PC-9 (cell line): ENCODE results near the gene MCUB. TPM values are rescaled to one million over a fixed set of nuclear protein-coding genes. Genes with fewer than 3 reads are reported as not detected.
"Not testable (repeated sequence)": the region's sequence is repeated elsewhere in the genome, so short reads cannot be mapped to it uniquely, and the experiment has no call there.

Experiments used
- BruUV-seq: library from RNA; stranded (reverse); fragments of 400-500 nt; replicated peaks from 2 replicates; lab custom pipeline; 2021; lab: Mats Ljungman, UMichigan
- CTCF ChIA-PET: fragments of 300-600 bp; sonication (Branson Sonifier 250); formaldehyde crosslinking; loops from one replicate; lab custom pipeline; 2022; ENCODE audit warnings: antibody characterized with exemption; lab: Charles Lee
- POLR2A ChIA-PET: fragments of 300-600 bp; sonication (Branson Sonifier 250); formaldehyde crosslinking; loops from one replicate; lab custom pipeline; 2022; ENCODE audit warnings: antibody characterized with exemption; ENCODE audit not compliant: unreplicated experiment; lab: Charles Lee
- DNase-seq, 2 experiments: peaks; one replicate each; pipeline versions ENCODE4 v3.0.0 to v3.0.0-alpha.2; 2015 to 2022; ENCODE audit warnings: mixed read lengths in 1 of 2
- H2AFZ ChIP-seq: fragments of 200-600 bp; sonication (generic); 2 replicates; pipeline ENCODE4 v1.8.1; 2017; ENCODE audit warnings: antibody characterized with exemption
- H3F3A ChIP-seq: fragments of 200-600 bp; sonication (generic); 2 replicates; pipeline ENCODE4 v1.8.1; 2017; ENCODE audit warnings: antibody characterized with exemption, mild to moderate bottlenecking, low read depth; ENCODE audit not compliant: insufficient read depth
- H3K27ac ChIP-seq: fragments of 200-600 bp; sonication (generic); 2 replicates; pipeline ENCODE4 v1.6.1; 2016; ENCODE audit warnings: mixed run types
- H3K27me3 ChIP-seq: fragments of 200-600 bp; sonication (generic); 2 replicates; pipeline ENCODE4 v1.6.1; 2016; ENCODE audit warnings: low read depth, mixed run types; ENCODE audit not compliant: insufficient read depth
- H3K36me3 ChIP-seq: fragments of 200-600 bp; sonication (generic); 2 replicates; pipeline ENCODE4 v1.6.1; 2016; ENCODE audit warnings: low read depth, mixed run types
- H3K4me1 ChIP-seq: fragments of 200-600 bp; sonication (generic); replicated peaks from 2 replicates; pipeline ENCODE4 v1.6.1; 2016; ENCODE audit warnings: mixed run types; ENCODE audit not compliant: insufficient read depth
- H3K4me2 ChIP-seq: fragments of 200-600 bp; sonication (generic); 2 replicates; pipeline ENCODE4 v1.6.1; 2017; ENCODE audit warnings: mixed run types
- H3K4me3 ChIP-seq: fragments of 200-600 bp; sonication (generic); 2 replicates; pipeline ENCODE4 v1.6.1; 2016; ENCODE audit warnings: mixed run types
- H3K79me2 ChIP-seq: fragments of 200-600 bp; sonication (generic); 2 replicates; pipeline ENCODE4 v1.6.1; 2017; ENCODE audit warnings: low read depth, mixed run types
- H3K9me2 ChIP-seq: fragments of 200-600 bp; sonication (generic); 2 replicates; pipeline ENCODE4 v1.8.1; 2017; ENCODE audit warnings: mild to moderate bottlenecking; ENCODE audit not compliant: insufficient read depth
- H3K9me3 ChIP-seq: fragments of 200-600 bp; sonication (generic); 2 replicates; pipeline ENCODE4 v1.8.1; 2016; ENCODE audit warnings: low read depth; ENCODE audit not compliant: insufficient read depth
- H4K20me1 ChIP-seq: fragments of 200-600 bp; sonication (generic); 2 replicates; pipeline ENCODE4 v1.8.1; 2017; ENCODE audit not compliant: insufficient read depth
- CTCF ChIP-seq: fragments of 200-600 bp; sonication (generic); conservative IDR thresholded peaks from 2 replicates; pipeline ENCODE4 v1.6.1; 2017; ENCODE audit warnings: mixed run types, antibody characterized with exemption, mild to moderate bottlenecking, moderate library complexity
- EZH2 ChIP-seq: fragments of 200-600 bp; sonication (generic); IDR thresholded peaks from 2 replicates; pipeline ENCODE4 v1.8.0; 2017; ENCODE audit warnings: antibody characterized with exemption, low read depth
- intact Hi-C: fragments of 100-400 bp; cut with micrococcal nuclease; formaldehyde crosslinking; loops from one replicate; pipeline ENCODE4 v1.10.0; 2022; ENCODE audit not compliant: unreplicated experiment
- total RNA-seq: library from RNA; stranded (reverse); gene quantifications from 2 replicates; pipeline ENCODE4 v1.2.3, GENCODE V29; 2021

The MCUB gene
- total RNA-seq, 1 experiment from 2014 or later = 15.4 TPM

GRCh38 chr4:109675181-109675580 lies 115.1 kb downstream of the MCUB start:
- intact Hi-C loops = no loop called here
- no TSS peak for BruUV-seq
- H3K27ac ChIP-seq = no peak overlapping the region
- no peaks in the 10 kb centered on the region for H3F3A ChIP-seq
- no peak overlapping the region for H2AFZ ChIP-seq
- no peak for DNase-seq
- H3K9me2 ChIP-seq = no peaks in the 10 kb centered on the region
- ChIA-PET POLR2A (no interaction called here), CTCF (no interaction called here)
- H3K4me3 ChIP-seq = no peak overlapping the region
- TF ChIP-seq EZH2 = no peak
- TF ChIP-seq CTCF = no peak
- H3K4me2 ChIP-seq = no peak overlapping the region
- no peaks in the 10 kb centered on the region for H3K36me3 ChIP-seq
- no peaks in the 10 kb centered on the region for H3K27me3 ChIP-seq
- no peaks in the 10 kb centered on the region for H3K9me3 ChIP-seq
- H3K4me1 ChIP-seq = no peaks in the 10 kb centered on the region
- no peaks in the 10 kb centered on the region for H3K79me2 ChIP-seq
- H4K20me1 ChIP-seq = no peaks in the 10 kb centered on the region

- H3K9me2 ChIP-seq = no peaks in the 10 kb centered on the region
- CTCF ChIA-PET = no interaction called here
- intact Hi-C loops = no loop called here
- DNase-seq = no peak
- H3K79me2 ChIP-seq = no peaks in the 10 kb centered on the region
- H4K20me1 ChIP-seq = no peaks in the 10 kb centered on the region
- H2AFZ ChIP-seq = no peak overlapping the region
- H3K27me3 ChIP-seq = no peaks in the 10 kb centered on the region
- no peaks in the 10 kb centered on the region for H3F3A ChIP-seq
- H3K9me3 ChIP-seq = no peaks in the 10 kb centered on the region
- TF ChIP-seq CTCF = no peak
- TF ChIP-seq EZH2 = no peak
- H3K36me3 ChIP-seq = no peaks in the 10 kb centered on the region
- H3K27ac ChIP-seq = no peak overlapping the region
- no peak overlapping the region for H3K4me3 ChIP-seq
- no peaks in the 10 kb centered on the region for H3K4me1 ChIP-seq
- no TSS peak for BruUV-seq
- POLR2A ChIA-PET = no interaction called here
- H3K4me2 ChIP-seq = no peak overlapping the region
Measured at GRCh38 chr4:109675843-109676242, 115.8 kb downstream of the MCUB start.

- TF ChIP-seq EZH2 (no peak), CTCF (no peak)
- no peaks in the 10 kb centered on the region for H3K79me2 ChIP-seq
- DNase-seq = no peak
- H3K4me3 ChIP-seq = no peak overlapping the region
- no peaks in the 10 kb centered on the region for H3K9me3 ChIP-seq
- no peak overlapping the region for H2AFZ ChIP-seq
- no peaks in the 10 kb centered on the region for H3K4me1 ChIP-seq
- BruUV-seq = no TSS peak
- intact Hi-C loops = no loop called here
- H3K4me2 ChIP-seq = no peak overlapping the region
- H3K9me2 ChIP-seq = no peaks in the 10 kb centered on the region
- ChIA-PET POLR2A (no interaction called here), CTCF (no interaction called here)
- no peaks in the 10 kb centered on the region for H4K20me1 ChIP-seq
- no peaks in the 10 kb centered on the region for H3F3A ChIP-seq
- H3K27ac ChIP-seq = no peak overlapping the region
- no peaks in the 10 kb centered on the region for H3K27me3 ChIP-seq
- H3K36me3 ChIP-seq = no peaks in the 10 kb centered on the region
Measured at GRCh38 chr4:109676886-109677285, 116.8 kb downstream of the MCUB start.

- DNase-seq, H4K20me1 ChIP-seq, H3K4me2 ChIP-seq, POLR2A ChIA-PET, H3K79me2 ChIP-seq, H3F3A ChIP-seq, H3K27ac ChIP-seq, H3K27me3 ChIP-seq, H3K36me3 ChIP-seq, CTCF ChIA-PET, H3K4me1 ChIP-seq, H3K4me3 ChIP-seq, H3K9me3 ChIP-seq, H2AFZ ChIP-seq, BruUV-seq, intact Hi-C loops, H3K9me2 ChIP-seq: not testable (repeated sequence)
Measured at GRCh38 chr4:109678472-109678871, 118.4 kb downstream of the MCUB start.

DNA sequence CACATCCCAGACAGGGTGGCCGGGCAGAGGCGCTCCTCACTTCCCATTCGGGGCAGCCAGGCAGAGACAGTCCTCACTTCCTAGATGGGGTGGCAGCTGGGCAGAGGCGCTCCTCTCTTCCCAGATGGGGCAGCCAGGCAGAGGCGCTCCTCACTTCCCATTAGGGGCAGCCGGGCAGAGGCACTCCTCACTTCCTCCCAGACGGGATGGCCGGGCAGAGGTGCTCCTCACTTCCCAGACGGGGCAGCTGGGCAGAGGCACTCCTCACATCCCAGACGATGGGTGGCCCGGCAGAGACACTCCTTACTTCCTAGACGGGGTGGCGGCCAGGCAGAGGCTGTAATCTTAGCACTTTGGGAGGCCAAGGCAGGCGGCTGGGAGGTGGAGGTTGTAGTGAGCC lies 118.9 kb downstream of the MCUB start:
- H3K27ac ChIP-seq, H3K4me3 ChIP-seq, H3K4me1 ChIP-seq, POLR2A ChIA-PET, H3K4me2 ChIP-seq, H2AFZ ChIP-seq, H3K27me3 ChIP-seq, CTCF ChIA-PET, H4K20me1 ChIP-seq, H3K36me3 ChIP-seq, H3K79me2 ChIP-seq, DNase-seq, H3F3A ChIP-seq, intact Hi-C loops, BruUV-seq, H3K9me3 ChIP-seq, H3K9me2 ChIP-seq: not testable (repeated sequence)
